CD4-positive, alpha-beta T cell treated with Interleukin-2 at 100 ng/mL for 4 hours (primary cell): ENCODE measurements around the gene CDK5RAP1.

Source experiments
- DNase-seq: peaks from one replicate; pipeline ENCODE4 v3.0.0-alpha.2; 2020; ENCODE audit warnings: low spot score

Gene CDK5RAP1

GRCh38 chr20:33333616-33334015 is 67.7 kb downstream of the CDK5RAP1 start:
- no peak for DNase-seq

DNA sequence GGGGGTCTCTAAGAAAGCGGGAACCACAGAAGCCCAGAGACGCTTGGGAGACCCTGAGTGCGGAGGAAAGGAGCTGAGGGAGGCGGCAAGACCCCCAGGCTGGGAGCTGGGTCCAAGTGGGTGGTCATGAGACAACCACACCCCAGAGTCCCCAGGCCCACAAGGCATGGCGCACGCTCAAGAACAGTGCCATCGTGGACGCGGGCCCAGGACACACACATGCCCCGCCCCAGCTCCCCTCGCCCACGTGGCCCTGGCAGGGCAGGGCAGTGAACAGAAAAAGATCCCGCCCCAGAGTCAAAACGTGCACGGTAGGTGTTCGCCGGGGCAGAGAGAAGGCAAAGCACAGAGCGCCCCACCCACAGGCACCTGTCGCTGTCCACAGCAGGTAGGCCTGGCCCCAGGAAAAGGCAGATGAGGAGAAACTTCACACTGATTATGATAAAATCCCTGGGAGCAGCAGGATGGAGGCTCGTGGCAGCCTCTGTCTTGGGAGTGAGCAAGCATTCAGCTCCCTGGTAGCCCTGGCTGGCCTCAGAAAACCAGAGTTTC is 68.3 kb downstream of the CDK5RAP1 start:
- no peak for DNase-seq

GRCh38 chr20:33328157-33329137 is 72.9 kb downstream of the CDK5RAP1 start:
- DNase-seq, result no peak

DNA sequence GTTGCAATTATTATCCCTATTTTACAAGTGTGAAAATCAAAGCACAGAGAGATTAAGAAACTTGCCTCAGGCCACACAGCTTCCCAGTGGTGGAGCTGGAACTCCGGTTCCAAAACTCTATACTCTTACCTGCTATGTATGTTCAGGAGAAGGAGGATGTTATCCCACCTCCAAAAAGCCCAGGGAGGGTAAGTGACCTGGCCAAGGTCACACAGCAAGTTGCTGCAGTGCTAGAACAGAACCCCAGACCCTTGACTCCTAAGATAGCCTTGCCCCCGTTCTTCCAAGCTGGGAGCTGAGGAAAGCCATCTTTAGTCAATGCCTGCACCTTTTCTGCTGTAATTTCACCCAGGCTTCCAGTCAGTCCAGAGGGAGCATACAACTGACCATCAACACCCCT is 76.0 kb downstream of the CDK5RAP1 start:
- no peak for DNase-seq

DNA sequence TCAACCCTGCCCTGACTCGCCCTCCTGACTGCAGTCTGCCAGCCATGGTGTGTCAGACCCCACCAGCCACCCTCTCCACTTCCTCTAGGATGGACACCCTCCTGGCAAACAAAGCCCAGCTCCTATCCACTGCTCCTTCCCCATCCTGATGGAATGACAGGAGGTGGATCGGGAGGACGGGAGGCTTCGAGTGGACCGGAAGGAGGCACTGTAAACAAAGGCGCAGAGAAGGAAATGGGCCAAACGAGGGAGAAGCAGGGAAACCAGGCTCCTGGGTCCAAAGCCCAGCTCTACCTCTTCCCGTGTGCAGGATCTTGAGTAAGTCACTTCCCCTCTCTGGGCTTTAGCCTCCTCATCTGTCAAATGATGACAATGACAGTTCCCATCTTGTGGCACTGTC is 78.1 kb downstream of the CDK5RAP1 start:
- no peak for DNase-seq

- no peak for DNase-seq
Observed at GRCh38 chr20:33322456-33322855, 78.9 kb downstream of the CDK5RAP1 start.

GRCh38 chr20:33320006-33320405 is 81.3 kb downstream of the CDK5RAP1 start:
- DNase-seq, result no peak

- DNase-seq, result no peak
Observed at GRCh38 chr20:33318096-33318429, 83.3 kb downstream of the CDK5RAP1 start.

- no peak for DNase-seq
Observed at GRCh38 chr20:33317424-33318095, 83.8 kb downstream of the CDK5RAP1 start.

- no peak for DNase-seq
Observed at GRCh38 chr20:33316958-33317357, 84.4 kb downstream of the CDK5RAP1 start.

DNA sequence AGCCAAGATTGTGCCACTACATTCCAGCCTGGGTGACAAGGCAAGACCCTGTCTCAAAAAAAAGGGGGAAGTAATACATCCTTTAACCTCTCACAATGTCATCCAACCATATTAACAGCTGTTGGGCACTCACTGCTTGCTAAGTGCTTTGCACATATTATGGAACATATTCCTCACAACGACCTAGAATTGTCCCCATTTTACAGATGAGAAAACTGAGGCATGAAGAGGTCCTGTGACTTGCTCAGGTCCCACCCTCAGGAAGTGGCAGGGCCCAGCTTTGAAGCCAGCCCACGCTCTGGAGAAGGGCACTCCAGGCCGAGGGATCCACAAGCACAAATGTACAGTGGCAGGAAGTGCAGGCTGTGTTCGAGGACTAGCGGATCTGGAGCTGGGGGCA is 85.0 kb downstream of the CDK5RAP1 start:
- no peak for DNase-seq

DNA sequence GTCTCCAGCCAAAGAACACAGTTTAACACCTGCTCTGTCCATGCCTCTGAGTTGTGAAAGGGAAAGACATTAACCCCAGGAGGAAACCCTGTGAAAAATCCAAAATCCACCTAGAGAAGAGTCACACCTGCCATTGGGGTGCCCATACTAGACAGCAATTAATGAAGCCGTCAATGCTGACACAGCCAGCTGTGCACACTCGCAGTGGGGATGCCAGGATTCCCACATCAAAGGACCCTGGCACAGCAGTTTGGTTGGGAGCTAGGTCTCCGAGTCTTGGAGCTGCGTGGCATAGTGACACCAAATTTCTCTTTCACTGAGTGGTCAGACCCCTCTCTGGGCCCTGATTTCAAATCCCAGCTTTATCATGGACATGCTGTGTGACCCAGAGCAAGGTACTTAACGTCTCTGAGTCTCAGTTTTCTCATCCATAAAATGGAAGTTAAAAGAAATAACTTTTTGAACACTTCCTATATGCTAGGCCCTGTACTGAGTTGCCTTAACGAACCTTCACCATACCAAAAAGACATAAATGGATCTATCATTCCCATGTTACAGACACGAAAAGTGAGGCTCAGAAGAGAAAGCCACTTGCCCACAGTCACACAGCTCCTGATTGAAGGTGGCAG is 87.5 kb downstream of the CDK5RAP1 start:
- no peak for DNase-seq

DNA sequence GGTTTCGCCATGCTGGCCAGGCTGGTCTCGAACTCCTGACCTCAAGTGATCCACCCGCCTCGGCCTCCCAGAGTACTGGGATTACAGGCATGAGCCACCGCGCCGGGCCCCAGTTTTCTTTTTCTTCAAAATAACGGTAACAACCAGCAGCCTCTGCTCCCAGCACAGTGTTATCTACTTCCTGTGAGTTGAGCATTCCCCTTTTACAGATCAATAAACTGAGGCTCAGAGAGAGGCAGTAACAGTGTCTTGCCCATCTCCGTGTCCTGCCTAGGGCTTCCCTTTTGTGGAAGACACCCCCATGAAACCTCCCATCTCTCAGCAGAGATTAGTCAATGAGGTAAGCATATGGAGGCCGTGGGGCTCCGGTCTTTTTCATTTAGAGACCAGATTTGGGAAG is 88.7 kb downstream of the CDK5RAP1 start:
- no peak for DNase-seq

DNA sequence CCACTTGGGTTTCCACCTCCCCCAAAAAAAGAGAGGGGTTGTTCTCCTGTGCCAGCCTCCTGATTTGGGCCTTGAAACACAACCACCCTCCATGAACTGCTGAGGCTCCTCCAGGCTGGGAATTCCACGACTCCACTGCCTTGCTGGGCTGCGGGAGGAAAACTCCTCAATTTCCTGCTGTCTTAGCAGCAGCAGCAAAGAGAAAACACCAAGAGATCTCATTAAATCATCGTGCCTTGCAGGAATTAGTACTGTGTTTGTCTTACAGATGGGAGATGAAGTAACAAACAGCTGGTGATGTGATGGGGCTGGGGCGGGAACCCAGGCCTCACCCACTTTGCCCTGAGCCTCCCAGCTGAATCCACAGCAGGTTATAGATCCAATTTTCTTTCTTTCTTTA is 89.3 kb downstream of the CDK5RAP1 start:
- no peak for DNase-seq

GRCh38 chr20:33311011-33311410 is 90.3 kb downstream of the CDK5RAP1 start:
- no peak for DNase-seq

DNA sequence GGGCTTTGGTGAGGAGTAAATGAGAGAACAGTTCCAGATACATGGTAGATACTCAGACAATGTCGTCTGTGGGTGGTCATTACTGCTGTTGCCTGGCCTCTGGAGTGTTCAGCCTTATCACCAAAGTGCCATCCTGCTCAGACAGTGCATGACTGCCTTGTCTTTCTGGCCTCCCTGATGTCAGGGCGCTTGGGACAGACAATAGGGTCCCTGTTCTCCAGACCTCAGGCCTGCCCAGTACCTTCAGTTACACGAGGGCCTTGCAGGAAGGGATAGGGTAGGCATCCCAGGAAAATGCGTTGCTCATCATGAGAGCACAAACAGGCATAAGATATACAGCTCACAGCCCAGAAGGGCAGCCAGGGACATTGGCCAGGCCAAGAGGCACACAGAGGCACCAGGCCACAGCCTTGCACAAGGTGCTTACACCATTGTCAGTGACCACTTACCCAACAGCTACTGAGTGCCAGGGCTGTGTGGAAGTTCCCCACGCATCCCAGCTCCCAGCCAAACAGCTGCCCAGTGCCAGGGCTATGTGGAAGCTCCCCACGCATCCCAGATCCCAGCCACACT is 90.9 kb downstream of the CDK5RAP1 start:
- no peak for DNase-seq

- no peak for DNase-seq
Observed at GRCh38 chr20:33309631-33310030, 91.7 kb downstream of the CDK5RAP1 start.
